ENCODE measurements around the gene MED27.

Gene MED27

DNA sequence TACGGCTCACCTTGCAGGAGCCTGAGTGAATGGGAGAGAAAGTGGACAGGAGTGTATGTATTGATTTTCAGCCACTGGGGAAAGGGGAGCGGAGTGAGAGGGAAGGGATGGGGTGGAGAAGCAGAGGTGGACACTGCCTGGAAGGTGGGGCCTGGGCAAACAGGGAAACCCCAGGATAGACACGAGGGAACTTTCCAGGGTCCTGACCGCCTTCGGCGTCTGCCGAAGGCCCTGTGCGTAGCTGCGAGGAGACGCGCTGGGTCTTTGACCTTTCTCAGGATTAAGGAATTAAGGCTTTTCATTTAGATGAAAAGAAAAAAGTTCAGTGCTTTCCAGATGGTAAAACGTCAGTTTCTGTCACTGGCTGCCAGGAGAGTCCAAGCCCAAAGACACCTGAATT, 205.2 kb downstream of the MED27 start:
- no peak for DNase-seq

DNA sequence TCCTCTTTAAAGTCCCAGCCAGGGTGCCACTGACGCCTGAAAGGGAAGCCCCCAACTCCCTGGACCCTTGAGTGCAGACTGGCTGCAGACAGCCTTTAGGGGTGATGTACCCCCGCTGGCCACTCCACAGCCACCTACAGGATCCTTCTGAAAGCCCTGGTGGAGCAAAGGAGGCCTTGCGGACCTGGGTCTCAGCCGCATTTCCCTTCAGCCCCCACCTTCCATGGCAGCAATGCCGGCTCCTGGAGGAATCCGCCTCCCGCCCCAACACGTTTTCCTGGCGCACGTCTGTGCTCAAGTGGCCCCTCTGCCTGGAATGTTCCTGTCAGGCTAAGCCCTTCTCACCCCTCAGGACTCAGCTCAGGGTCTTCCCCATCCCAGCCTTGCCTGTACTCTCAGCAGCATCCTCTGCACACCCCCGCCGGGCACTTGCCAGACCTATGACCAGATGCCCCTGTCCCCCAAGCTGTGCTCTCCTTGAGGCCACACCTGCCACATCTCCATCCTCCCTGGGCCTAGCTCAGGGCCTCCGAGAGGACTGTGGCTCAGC, 205.7 kb downstream of the MED27 start:
- no peak for DNase-seq

DNA sequence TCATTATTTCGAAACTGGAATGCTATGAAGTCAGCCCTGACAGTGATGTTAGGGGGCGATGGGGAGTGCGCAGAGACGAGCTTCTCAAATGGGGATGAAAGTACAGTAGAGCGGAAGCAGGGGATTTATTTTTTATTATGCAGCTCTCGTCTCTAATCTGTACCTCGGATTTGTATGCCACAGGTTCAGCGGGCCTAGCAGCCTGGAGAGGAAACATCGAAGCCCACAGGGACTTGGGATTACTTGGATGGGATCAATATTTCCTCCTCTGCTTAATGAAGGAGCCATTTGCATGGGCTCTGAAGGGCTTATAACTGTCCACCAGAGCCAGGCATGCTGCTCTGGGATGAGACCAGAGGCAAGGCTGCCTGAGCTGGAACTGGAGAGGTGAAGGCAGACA, 206.3 kb downstream of the MED27 start:
- DNase-seq, result no peak

DNA sequence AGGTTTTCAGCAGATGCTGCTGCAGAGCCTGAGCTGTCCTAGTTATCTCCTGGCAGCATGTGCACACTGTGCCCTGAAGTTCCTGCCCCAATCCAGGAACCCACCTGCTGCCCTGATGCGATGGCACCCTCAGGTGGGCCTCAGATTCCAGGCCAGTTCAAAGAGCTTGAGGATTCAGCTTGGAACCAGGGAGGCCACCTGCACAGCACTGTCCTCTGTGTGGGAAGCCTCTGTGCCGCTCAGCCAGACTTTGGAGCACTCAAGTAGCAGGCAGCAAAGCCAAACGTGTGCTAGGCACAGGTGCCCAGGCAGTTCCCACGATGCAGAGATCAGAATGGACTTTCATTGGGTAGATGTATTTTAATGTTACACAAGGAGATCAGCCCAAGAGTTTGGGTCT, 207.0 kb downstream of the MED27 start:
- DNase-seq, result no peak

DNA sequence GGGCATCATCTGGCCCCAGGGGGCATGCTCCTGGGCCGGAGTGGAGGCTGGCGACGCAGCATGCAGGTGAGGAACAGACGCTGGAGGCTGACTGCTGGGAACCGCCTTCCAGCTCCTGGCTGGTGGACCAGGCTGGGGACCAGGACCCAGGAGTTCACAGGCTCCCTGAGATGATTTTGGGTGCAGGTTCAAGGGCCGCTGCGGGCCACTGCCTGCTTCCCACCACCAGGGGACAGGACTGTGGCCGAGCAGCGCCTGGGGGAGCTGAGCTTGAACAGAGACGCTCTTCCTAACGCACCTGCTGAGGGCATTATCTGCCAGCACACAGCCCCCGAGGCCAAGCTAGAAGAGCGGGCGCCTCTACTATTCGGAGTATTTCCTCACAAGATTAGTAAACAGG, 207.7 kb downstream of the MED27 start:
- DNase-seq, result no peak

DNA sequence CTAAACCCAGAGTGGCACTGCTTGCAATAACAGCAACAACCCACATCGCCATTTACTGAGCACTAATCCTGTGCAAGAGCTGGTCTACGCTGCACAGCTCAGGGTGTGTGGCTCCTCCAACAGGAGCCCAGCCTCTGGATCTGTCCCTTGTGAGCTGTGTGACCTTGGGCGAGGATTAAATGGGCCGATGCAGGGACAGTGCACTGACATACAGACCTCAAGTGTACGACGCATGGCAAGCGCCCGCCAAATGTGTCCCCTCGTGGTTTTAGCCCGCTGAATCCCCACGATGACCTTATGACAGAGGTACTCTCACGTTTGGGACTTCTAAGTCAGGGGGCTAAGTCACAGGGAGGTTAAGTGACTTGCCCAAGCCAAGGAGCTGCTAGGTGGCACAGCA, 209.5 kb downstream of the MED27 start:
- no peak for DNase-seq

DNA sequence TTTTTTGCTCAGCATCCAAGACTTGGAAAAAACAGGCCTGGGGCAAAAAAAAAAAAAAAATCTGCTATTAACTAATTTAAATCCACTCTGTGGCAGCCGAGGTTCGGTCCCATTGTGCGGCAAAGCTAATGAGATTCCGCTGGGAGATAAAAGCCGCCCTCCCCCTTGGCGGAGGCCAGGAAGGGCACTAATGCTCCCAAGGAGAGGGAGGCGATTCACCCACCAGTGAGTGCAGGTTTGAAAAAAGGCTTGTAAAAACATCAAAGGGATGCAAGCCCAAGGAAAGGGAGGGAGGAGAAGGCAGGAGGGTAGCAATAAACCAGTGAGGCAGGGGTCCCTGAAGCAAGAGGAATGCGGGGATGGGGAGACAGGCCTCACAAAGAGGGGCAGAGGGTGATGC, 210.3 kb downstream of the MED27 start:
- DNase-seq, result no peak

DNA sequence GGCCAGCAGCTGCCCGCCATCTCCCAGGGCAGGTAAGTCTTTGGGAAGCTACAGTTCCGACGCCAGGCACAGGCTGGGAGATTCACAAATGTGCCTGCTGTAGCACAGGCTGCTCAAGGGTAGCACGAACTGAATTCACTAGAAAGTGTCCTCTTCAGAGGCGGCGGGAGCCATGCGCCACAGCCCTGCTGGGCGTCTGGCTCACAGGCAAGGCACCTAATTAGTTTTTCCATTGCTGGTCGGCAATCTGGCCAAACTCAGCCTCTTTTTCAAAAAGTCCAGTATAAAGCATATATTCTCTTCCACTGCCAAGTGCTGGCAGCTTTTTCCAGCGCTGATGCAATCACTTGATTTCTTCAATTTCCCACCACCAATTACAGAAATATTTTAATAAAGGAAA, 210.9 kb downstream of the MED27 start:
- DNase-seq, result no peak

DNA sequence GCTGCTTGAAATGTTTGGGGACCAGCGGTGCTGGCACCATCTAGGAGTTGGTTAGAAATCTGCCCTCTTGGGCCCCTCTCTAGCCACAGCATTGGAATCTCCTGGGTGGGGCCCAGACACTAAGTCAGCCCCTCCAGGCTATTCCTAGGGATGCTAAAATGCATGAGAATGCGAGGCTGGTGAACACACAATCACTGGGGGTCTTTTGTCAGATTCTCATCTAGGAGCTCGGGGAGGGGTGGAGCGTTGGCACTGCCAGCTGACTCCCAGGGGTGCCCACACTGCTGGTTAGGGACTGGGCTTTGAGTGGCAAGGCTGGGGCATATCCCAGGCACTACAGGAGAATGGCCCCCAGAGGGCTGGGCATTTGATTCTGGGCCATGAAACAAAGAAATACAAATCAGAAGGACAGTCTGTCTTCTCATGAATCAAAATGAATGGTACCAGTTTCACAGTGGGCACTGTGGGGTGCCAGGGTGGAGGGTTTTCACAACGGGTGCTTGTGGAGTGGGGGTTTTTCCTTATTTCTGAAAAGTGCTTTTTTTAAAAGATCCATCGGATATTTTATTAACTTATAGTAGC, 212.0 kb downstream of the MED27 start:
- no peak for DNase-seq

DNA sequence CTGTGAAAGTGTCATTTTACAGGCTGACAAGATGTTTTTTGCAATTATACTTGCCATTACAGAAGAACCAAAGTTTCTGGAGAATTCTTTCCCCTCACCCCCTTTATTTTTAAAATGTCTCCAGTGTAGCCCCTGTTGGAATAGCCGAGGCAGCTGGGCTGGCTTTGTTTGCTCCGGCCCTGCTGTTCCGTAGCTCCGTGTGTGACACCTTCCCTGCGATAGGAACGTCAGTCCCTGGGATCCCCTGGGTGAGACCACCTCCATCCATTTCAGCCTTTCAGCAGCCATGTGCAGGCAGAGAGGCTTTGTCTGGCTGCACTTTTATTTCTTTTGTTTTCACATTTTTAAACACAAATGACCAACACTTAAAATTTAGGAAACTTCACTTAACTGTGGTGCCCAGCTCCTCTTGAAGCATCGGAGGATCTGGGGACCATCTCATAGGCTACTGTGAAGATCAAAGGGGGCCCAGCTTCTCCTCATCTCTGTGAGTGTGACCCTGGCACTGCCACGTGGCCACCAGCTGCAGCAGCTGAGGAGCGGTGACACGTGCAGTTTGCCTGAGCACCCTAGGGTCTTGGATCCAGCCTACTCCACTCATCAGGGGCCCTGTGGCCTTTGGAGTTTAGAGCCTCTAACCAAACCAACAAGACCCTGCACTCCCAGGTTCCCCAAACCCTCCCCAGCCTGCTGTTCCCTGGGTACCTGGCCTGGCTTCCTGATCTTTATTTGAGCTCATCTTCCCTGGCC, 214.0 kb downstream of the MED27 start:
- DNase-seq, result no peak

DNA sequence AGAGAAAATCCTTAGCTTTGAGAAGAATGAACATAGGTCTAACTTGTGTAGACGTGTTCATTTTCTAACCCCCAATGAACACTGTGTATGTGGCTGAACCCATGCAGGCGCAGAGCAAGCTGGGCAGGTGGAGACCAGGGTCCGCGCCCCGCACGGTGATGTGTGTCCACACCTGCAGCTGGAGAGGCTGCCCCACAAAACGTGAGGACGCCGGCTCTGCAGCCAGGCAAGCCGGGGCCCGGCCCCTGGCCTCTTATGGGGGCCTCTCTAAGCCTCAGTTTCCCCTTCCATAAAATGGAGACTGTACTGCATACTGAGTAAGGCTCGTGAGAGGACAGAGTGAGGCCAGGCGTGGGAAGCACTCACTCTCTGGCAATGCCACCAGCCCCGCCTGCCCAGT, 215.1 kb downstream of the MED27 start:
- DNase-seq, result no peak

DNA sequence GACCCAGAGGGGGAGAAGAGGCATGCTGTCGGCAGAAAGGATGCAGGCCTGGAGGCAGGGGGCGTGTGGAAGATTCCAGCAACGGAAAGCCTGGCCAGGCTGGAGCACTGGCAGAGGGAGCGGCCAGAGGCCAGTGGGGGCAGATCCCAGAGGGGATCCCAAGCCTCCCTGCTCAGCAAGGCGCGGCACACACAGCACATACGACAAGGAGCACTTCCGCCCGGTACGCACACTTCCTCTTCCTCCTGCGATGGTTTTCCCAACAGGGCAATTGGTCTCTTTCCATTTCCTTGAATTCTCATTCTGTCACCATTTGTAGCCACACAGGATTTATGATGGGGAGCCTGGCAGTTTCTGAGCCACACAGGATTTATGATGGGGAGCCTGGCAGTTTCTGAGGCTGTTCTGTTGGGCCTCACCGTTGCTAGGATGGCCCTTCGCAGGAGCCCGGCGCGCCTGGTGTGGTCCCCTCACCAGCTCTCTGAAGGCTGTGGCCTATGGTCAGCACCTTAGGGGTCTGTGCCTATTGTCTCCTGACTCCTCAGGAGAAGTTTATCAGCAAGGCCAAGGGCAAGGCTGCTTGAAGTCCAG, 216.3 kb downstream of the MED27 start:
- DNase-seq, result no peak

DNA sequence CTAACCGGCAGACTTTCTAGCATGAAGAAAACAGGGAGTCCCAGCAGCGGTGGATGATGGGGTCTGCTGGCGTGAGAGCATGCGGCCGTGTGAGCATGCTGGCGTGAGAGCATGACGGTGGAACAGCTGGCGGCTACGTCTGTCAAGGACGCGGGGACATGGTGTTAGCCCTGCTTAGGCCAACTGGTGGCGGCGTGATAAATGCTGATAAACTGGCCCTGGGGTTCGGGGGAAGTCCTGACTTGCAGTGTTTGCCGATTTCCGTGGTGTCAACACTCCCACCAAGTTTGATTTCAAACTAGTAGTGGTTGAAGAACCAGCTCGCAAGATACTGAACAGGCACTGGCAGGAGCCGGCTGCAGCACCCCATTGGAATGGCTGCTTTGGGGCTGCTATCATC, 217.4 kb downstream of the MED27 start:
- DNase-seq, result no peak

DNA sequence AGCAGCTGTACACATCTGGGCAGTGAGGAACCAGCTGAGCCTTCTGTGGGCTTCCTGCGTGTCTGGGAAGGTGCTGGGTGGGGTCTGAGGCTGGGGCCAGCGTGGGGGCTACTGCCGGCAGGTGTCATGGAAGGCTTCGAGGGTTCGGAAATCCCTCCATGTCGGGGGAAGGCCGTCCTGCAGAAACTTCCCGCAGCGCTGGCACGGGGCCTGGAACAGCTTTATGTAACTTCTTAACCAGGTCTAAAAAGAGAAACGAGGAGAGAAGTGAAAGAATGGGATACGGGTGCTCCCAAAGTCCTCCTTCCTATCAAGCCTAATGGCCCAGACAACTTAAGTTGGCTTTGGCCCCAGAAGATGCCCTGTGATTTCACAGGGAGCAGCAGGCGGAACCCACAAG, 219.2 kb downstream of the MED27 start:
- no peak for DNase-seq

DNA sequence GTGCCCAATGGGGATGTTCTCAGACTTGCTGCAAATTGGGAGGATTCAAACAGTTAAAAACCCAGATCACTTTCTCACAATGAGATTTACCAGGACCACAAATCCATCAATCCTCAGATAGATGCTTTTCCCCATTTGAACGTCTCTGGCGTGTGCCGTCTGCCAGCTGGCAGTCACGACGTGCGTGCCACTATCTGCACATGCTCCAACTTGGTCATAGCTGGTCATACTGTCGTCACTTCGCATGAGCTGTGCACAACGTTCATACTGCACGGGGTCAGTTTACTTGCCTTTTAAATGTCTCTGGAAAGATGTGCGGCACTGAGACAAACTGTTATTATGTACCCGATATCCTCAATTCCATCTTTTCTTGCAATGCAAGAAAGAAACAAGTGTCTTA, 221.5 kb downstream of the MED27 start:
- DNase-seq, result no peak

DNA sequence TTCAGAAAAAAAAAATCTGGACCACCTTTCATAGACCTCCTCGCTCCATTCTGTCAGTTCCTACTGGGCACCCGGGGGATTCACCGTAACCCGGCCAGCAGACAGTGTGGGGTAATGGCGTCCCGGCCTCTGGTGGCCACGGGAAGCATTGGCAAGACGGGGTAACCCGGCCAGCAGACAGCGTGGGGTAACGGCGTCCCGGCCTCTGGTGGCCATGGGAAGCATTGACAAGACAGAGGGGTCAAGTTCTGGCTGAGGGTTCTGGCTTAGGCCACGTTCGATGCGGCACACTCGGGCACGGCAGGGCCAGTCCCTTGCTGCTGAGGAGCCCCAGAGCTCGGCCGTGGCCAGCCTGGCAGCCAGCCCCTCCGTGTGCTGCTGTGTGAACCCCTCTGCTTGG, 223.6 kb downstream of the MED27 start:
- DNase-seq, result no peak

DNA sequence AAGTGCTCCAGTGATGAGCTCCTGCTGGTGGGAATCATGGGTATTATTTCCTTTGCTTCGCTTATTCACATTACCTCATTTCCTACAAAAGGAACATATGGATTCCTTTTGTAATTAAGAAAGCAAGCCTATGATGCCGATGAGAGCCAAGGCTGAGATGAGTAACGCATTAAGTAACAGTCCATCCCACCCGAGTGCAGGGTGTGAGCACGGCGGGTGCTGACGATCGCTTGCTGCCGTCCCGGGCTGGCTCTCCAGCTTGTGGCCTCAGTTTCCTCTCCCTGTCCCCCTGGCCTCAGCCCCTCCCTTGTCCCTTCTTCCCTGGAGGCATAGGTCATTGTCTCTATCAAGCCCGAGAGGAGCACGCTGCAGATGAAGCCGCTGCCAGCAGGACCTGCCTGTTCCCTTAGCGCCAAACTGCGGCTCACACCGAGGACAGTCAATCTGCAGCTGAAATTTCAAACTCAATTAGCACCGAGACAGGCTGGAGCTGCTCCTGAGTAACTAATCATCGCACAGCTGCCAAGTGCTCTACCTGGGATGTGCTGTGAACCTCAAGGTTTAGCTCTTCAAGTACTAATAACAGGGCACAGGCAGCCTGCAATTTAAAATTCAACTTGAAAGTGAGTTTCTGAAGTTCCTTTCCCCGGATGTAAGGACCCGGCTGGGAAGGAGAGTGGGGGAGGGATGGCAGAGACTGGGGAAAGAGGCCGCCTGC, 224.6 kb downstream of the MED27 start:
- DNase-seq, result no peak

DNA sequence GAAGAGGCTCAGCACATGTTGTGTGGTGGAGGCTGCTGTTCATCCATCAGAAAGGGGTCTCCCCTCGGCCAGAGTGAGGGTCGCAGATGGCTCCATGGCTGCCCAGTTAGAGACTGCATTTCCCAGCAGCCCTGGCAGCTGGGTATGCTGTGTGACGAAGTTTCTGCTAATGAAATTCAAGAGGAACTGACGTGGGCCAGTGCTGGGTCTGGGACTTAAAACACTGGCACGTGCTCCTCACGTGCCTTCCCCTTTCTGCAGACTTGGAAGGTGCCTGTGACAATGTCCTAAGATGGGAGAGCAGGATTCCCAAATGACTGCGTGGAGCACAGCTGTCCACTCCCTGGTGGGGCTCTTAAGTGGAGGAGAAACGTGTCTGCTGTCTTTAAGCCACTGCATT, 225.3 kb downstream of the MED27 start:
- no peak for DNase-seq

DNA sequence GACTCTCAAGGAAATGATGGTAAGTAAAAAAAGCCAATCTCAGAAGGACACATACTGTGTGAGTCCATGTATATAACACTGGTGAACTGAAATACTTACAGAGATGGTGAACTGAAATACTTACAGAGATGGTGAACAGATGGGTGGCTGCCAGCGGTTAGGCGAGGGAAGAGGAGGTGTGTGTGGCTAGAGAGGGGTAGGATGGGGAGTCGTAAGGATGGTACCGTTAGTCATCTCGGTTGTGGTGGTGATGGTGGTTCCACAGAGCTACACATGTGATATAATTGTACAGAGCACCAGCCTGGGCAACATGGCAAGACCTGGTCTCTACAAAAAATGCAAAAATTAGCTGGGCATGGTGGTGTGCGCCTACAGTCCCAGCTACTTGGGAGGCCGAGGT, 226.2 kb downstream of the MED27 start:
- no peak for DNase-seq

DNA sequence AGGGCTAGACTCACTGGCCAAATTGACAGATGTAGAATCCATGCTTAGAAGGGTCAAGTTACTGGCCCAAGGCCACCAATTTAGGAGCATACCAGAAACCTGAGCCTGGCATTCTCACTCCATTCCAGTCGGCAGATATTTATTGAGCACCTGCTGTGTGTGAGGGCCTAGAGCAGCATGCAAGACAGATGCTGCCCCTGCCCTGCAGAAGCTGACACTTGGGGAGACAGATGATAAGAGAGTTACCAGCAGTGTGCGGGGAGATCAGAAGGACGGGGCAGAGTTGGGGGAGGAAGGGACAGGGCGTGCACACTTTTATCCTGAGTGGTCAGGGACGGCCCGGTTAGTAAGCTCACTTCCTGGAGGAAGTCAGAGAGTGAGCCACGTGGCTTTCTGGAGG, 228.3 kb downstream of the MED27 start:
- no peak for DNase-seq

DNA sequence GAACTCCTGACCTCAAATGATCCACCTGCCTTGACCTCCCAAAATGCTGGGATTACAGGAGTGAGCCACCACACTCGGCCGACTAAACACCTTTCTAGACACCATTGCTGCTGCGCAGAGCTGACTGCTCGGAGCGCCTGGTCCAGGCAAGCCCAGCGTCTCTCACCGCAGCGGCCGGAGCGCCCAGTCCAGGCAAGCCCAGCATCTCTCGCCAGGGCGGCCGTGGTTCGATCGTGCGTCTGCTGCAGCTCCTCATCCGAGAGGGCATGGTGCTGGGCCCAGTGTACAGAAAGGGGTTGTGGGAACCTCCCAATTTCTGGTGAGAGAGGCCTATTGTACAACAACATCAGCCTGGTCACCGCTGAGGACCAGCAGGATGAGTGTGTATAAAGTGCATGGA, 230.3 kb downstream of the MED27 start:
- DNase-seq, result no peak

DNA sequence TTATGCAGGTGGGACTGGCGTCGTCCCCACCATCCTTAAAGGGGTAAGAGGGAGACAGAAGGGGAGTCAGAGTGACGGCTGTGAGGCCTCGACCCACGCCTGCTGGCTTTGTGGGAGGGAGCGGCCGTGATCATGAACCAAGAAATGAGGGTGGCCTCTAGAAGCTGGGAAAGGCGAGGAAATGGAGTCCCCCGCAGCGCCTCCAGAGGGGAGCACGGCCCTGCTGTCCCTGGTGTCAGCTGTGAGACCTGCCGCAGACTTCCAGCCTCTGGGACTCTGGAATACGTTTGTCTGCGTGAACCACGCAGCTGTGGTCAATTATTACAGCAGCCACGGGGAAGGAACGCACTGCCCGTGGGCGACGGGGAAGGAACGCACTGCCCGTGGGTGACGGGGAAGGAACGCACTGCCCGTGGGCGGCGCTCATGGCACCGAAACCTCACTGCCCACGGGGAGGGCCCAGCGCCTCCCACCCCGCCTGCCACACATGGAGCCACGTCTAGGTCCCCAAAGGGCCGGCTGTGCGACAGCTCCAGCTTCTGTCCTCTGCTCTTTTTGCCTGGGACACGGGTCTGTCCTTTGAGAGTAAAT, 231.0 kb downstream of the MED27 start:
- DNase-seq, result no peak

DNA sequence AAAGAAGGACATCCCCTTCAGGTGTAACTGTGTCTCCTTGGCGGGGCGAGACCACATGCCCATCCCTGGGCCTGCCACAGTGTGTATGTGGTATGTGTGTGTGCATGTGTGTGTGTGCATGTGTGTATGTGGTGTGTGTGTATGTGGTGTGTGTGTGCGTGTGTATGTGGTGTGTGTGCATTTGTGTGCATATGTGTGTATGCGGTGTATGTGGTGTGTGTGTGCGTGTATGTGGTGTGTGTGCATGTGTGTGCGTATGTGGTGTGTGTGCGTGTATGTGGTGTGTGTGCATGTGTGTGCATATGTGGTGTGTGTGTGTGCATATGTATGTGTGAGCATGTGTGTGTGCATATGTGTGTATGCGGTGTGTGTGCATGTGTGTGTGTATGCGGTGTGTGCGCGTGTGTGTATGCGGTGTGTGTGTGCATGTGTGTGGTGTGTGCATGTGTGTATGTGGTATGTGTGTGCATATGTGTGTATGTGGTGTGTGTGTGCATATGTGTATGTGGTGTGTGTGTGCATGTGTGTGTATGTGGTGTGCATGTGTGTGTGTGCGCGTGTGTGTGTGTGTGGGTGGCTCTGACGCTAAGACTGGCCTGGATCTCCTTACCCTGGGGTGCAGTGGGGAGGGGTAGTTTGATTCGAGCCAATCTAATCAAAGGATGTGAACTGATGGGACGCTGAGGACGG, 231.9 kb downstream of the MED27 start:
- no peak for DNase-seq
